HepG2 (cell line): ENCODE results near the gene NOS1AP. TPM values are rescaled to one million over a fixed set of nuclear protein-coding genes. Genes with fewer than 3 reads are reported as not detected.

ENCODE experiments used
- AKNA ChIP-seq: sonication (generic); formaldehyde crosslinking; IDR thresholded peaks from 2 replicates; pipeline ENCODE4 v1.4.0; 2020; ENCODE audit warnings: missing genetic modification reagents, borderline replicate concordance
- ARNTL ChIP-seq: sonication (generic); formaldehyde crosslinking; IDR thresholded peaks from 2 replicates; pipeline ENCODE4 v1.4.0; 2020; ENCODE audit warnings: mild to moderate bottlenecking, missing genetic modification reagents
- GLMP ChIP-seq: sonication (generic); formaldehyde crosslinking; IDR thresholded peaks from 2 replicates; pipeline ENCODE4 v1.9.0; 2021; ENCODE audit warnings: missing genetic modification reagents, mild to moderate bottlenecking, borderline replicate concordance
- GMEB2 ChIP-seq: IDR thresholded peaks from 2 replicates; pipeline ENCODE4 v1.6.1; 2016; ENCODE audit warnings: missing biosample characterization, missing genetic modification reagents, low read depth
- NCOA5 ChIP-seq: sonication (generic); formaldehyde crosslinking; IDR thresholded peaks from 2 replicates; pipeline ENCODE4 v1.4.0; 2020; ENCODE audit warnings: missing genetic modification reagents
- NFE2 ChIP-seq: sonication (generic); formaldehyde crosslinking; IDR thresholded peaks from 2 replicates; pipeline ENCODE4 v1.4.0; 2020; ENCODE audit warnings: missing genetic modification reagents
- PAXIP1 ChIP-seq: sonication (generic); formaldehyde crosslinking; conservative IDR thresholded peaks from 2 replicates; pipeline ENCODE4 v1.4.0; 2020; ENCODE audit warnings: mild to moderate bottlenecking, missing genetic modification reagents, moderate library complexity
- SOX13 ChIP-seq, 3 experiments: fragments of 450-650 bp in 1 of 3; sonication (generic) in 1 of 3; formaldehyde crosslinking in 1 of 3; IDR thresholded peaks in 2 of 3; conservative IDR thresholded peaks in 1 of 3; 2 replicates each; pipeline versions ENCODE4 v1.5.0 to v1.6.1; 2016 to 2020; ENCODE audit warnings: antibody characterized with exemption in 1 of 3, mild to moderate bottlenecking in 1 of 3, missing compliant biosample characterization in 1 of 3, missing genetic modification reagents in 1 of 3, moderate library complexity in 1 of 3
- SRF ChIP-seq: IDR thresholded peaks from 2 replicates; pipeline ENCODE4 v1.6.1; 2011; ENCODE audit warnings: mild to moderate bottlenecking, low read depth, low read length, moderate library complexity
- TRIM24 ChIP-seq: sonication (generic); formaldehyde crosslinking; IDR thresholded peaks from 2 replicates; pipeline ENCODE4 v1.8.0; 2022; ENCODE audit warnings: mild to moderate bottlenecking, missing genetic modification reagents
- ZFP82 ChIP-seq: sonication (generic); formaldehyde crosslinking; IDR thresholded peaks from 2 replicates; pipeline ENCODE4 v1.5.1; 2020; ENCODE audit warnings: mild to moderate bottlenecking, missing genetic modification reagents, borderline replicate concordance
- ZNF24 ChIP-seq: fragments of 450-650 bp; IDR thresholded peaks from 2 replicates; pipeline ENCODE4 v1.6.1; 2017; ENCODE audit warnings: antibody characterized with exemption, mild to moderate bottlenecking
- ZNF607 ChIP-seq: sonication (generic); formaldehyde crosslinking; IDR thresholded peaks from 2 replicates; pipeline ENCODE4 v1.5.1; 2020; ENCODE audit warnings: missing genetic modification reagents, mild to moderate bottlenecking, borderline replicate concordance
- ZNF614 ChIP-seq: IDR thresholded peaks from 2 replicates; pipeline ENCODE4 v1.6.1; 2018; ENCODE audit warnings: missing biosample characterization, missing genetic modification reagents, inconsistent platforms, borderline replicate concordance
- ZNF768 ChIP-seq: sonication (generic); formaldehyde crosslinking; IDR thresholded peaks from 2 replicates; pipeline ENCODE4 v1.4.0; 2020; ENCODE audit warnings: missing genetic modification reagents
- polyA plus RNA-seq, 8 experiments: library from polyadenylated mRNA; depleted of rRNA in 3 of 8; stranded (reverse) in 7 of 8; unstranded in 1 of 8; fragments of >200 nt; fragmentation: Illumina TruSeq in 4 of 8; extraction: Trizol in 4 of 8; gene quantifications; 2 replicates each; pipeline versions ENCODE4 v1.2.1 to v1.2.3, GENCODE V29; 2011 to 2016; ENCODE audit warnings: low read depth in 4 of 8, missing spikeins in 1 of 8, mixed read lengths in 1 of 8; ENCODE audit not compliant: insufficient read depth in 1 of 8
- total RNA-seq, 5 experiments: library from RNA; depleted of rRNA; stranded (reverse); fragments of >200 nt; fragmentation: Illumina TruSeq; extraction: Trizol; gene quantifications; 2 replicates each; pipeline ENCODE4 v1.2.3, GENCODE V29; 2016; ENCODE audit warnings: low read depth in 1 of 5

The NOS1AP gene
- total and polyA plus RNA-seq, 2 of the 13 experiments (the other 11 are each of a cell fraction or from before 2014, with no cell fraction given), result 2.0 to 3.3 TPM

GRCh38 chr1:162091681-162092524 lies 22.4 kb downstream of the NOS1AP start (continued):
- no peak for TF ChIP-seq SRF
- peak; percentile 71 for TF ChIP-seq ZNF614 (CRISPR knock-in tag)
- no peak for TF ChIP-seq NCOA5 (CRISPR knock-in tag)
- TF ChIP-seq TRIM24, result 0 out of 2 replicates have a peak, but pooled peaks have one; percentile 65
- TF ChIP-seq NFE2, result no peak
- peak; percentile 97 for TF ChIP-seq SOX13 (IDR thresholded peaks at IDR 0.05)
- peak in 1 of 2 experiments; percentile 99; a peak in 2 of 4 replicates for TF ChIP-seq SOX13 (CRISPR knock-in tag; conservative IDR thresholded peaks at IDR 0.05 in 1 of 2, IDR thresholded peaks at IDR 0.05 in 1 of 2)
- TF ChIP-seq PAXIP1, result peak; percentile 94
- 0 out of 2 replicates have a peak, but pooled peaks have one; percentile 21 for TF ChIP-seq ZNF607 (CRISPR knock-in tag)
- TF ChIP-seq AKNA (CRISPR knock-in tag), result no peak
- peak; percentile 10; the same call in 1 of the 2 replicates for TF ChIP-seq GMEB2
- TF ChIP-seq ZNF24, result 0 out of 2 replicates have a peak, but pooled peaks have one; percentile 41
- 0 out of 2 replicates have a peak, but pooled peaks have one; percentile 54 for TF ChIP-seq ARNTL (CRISPR knock-in tag)
- no peak for TF ChIP-seq GLMP (CRISPR knock-in tag)
- no peak; the same call in 1 of the 2 replicates for TF ChIP-seq ZNF768
- TF ChIP-seq ZFP82 (CRISPR knock-in tag), result no peak
